PC-9 (cell line): Measurements from ENCODE around the gene HMGN4. TPM values are rescaled to one million over a fixed set of nuclear protein-coding genes. Genes with fewer than 3 reads are reported as not detected.

Experiments used
- BruUV-seq: library from RNA; stranded (reverse); fragments of 400-500 nt; replicated peaks from 2 replicates; lab custom pipeline; 2021; lab: Mats Ljungman, UMichigan
- CTCF ChIA-PET: fragments of 300-600 bp; sonication (Branson Sonifier 250); formaldehyde crosslinking; loops from one replicate; lab custom pipeline; 2022; ENCODE audit warnings: antibody characterized with exemption; lab: Charles Lee
- POLR2A ChIA-PET: fragments of 300-600 bp; sonication (Branson Sonifier 250); formaldehyde crosslinking; loops from one replicate; lab custom pipeline; 2022; ENCODE audit warnings: antibody characterized with exemption; ENCODE audit not compliant: unreplicated experiment; lab: Charles Lee
- DNase-seq, 2 experiments: peaks; one replicate each; pipeline versions ENCODE4 v3.0.0 to v3.0.0-alpha.2; 2015 to 2022; ENCODE audit warnings: mixed read lengths in 1 of 2
- H2AFZ ChIP-seq: fragments of 200-600 bp; sonication (generic); 2 replicates; pipeline ENCODE4 v1.8.1; 2017; ENCODE audit warnings: antibody characterized with exemption
- H3F3A ChIP-seq: fragments of 200-600 bp; sonication (generic); 2 replicates; pipeline ENCODE4 v1.8.1; 2017; ENCODE audit warnings: antibody characterized with exemption, mild to moderate bottlenecking, low read depth; ENCODE audit not compliant: insufficient read depth
- H3K27ac ChIP-seq: fragments of 200-600 bp; sonication (generic); 2 replicates; pipeline ENCODE4 v1.6.1; 2016; ENCODE audit warnings: mixed run types
- H3K27me3 ChIP-seq: fragments of 200-600 bp; sonication (generic); 2 replicates; pipeline ENCODE4 v1.6.1; 2016; ENCODE audit warnings: low read depth, mixed run types; ENCODE audit not compliant: insufficient read depth
- H3K36me3 ChIP-seq: fragments of 200-600 bp; sonication (generic); 2 replicates; pipeline ENCODE4 v1.6.1; 2016; ENCODE audit warnings: low read depth, mixed run types
- H3K4me1 ChIP-seq: fragments of 200-600 bp; sonication (generic); replicated peaks from 2 replicates; pipeline ENCODE4 v1.6.1; 2016; ENCODE audit warnings: mixed run types; ENCODE audit not compliant: insufficient read depth
- H3K4me2 ChIP-seq: fragments of 200-600 bp; sonication (generic); 2 replicates; pipeline ENCODE4 v1.6.1; 2017; ENCODE audit warnings: mixed run types
- H3K4me3 ChIP-seq: fragments of 200-600 bp; sonication (generic); 2 replicates; pipeline ENCODE4 v1.6.1; 2016; ENCODE audit warnings: mixed run types
- H3K79me2 ChIP-seq: fragments of 200-600 bp; sonication (generic); 2 replicates; pipeline ENCODE4 v1.6.1; 2017; ENCODE audit warnings: low read depth, mixed run types
- H3K9me2 ChIP-seq: fragments of 200-600 bp; sonication (generic); 2 replicates; pipeline ENCODE4 v1.8.1; 2017; ENCODE audit warnings: mild to moderate bottlenecking; ENCODE audit not compliant: insufficient read depth
- H3K9me3 ChIP-seq: fragments of 200-600 bp; sonication (generic); 2 replicates; pipeline ENCODE4 v1.8.1; 2016; ENCODE audit warnings: low read depth; ENCODE audit not compliant: insufficient read depth
- H4K20me1 ChIP-seq: fragments of 200-600 bp; sonication (generic); 2 replicates; pipeline ENCODE4 v1.8.1; 2017; ENCODE audit not compliant: insufficient read depth
- EZH2 ChIP-seq: fragments of 200-600 bp; sonication (generic); IDR thresholded peaks from 2 replicates; pipeline ENCODE4 v1.8.0; 2017; ENCODE audit warnings: antibody characterized with exemption, low read depth
- intact Hi-C: fragments of 100-400 bp; cut with micrococcal nuclease; formaldehyde crosslinking; loops from one replicate; pipeline ENCODE4 v1.10.0; 2022; ENCODE audit not compliant: unreplicated experiment
- total RNA-seq: library from RNA; stranded (reverse); gene quantifications from 2 replicates; pipeline ENCODE4 v1.2.3, GENCODE V29; 2021
- TF ChIP-seq, protein P1 (sequence below): fragments of 200-600 bp; sonication (generic); conservative IDR thresholded peaks from 2 replicates; pipeline ENCODE4 v1.6.1; 2017; ENCODE audit warnings: mixed run types, antibody characterized with exemption, mild to moderate bottlenecking, moderate library complexity

HMGN4 gene
- total RNA-seq, 1 experiment from 2014 or later, result 86.9 TPM

DNA sequence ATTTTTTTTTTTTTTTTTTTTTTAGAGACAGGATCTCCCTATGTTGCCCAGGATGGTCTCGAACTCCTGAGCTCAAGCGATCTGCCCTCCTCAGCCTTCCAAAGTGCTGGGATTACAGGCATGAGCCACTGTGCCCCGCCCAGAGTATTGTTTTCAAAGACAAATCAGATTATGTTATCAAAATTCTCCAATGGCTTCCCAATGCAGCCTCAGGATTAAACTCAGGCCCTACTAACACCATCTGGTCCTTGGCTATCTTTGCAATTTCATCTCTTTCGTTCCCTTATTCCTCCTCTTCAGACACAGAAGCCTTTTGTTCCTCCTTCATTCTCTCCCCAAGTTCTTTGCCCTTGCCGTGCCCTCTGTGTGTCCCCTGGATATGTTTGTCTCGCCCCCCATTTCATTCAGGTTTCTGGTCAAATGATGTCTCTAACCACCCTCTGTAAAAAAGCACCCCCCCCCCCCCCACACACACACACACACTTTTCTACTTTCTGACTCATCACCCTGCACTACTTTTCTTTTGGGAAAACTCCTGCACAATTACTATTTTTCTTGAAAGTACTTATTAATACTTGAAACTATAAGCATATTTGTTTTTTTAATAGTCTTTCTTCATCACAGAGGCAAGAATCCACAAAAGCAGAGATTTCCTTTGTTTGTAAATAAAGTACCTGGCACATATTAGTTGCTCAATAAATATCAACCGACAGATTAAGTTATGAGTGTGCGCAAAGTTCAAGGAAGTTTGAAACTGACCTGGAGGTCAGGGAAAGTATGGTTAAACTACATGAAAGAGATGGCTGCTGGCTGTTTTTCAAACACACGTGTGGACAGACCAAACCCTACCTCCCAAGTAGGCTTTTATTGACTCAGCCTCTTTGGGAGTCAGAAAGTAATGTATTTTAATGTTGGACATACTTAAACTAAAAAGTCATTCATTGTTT lies 21.4 kb upstream of the HMGN4 start:
- no peak overlapping the region for H2AFZ ChIP-seq

GRCh38 chr6:26519359-26519758 lies 18.8 kb upstream of the HMGN4 start:
- no peaks in the 10 kb centered on the region for H3K9me2 ChIP-seq
- DNase-seq, result no peak
- no peaks in the 10 kb centered on the region for H3K36me3 ChIP-seq
- H3K4me1 ChIP-seq, result peaks cover 28% of the 10 kb centered on the region
- no peak for TF ChIP-seq EZH2
- TF ChIP-seq, protein P1, sequence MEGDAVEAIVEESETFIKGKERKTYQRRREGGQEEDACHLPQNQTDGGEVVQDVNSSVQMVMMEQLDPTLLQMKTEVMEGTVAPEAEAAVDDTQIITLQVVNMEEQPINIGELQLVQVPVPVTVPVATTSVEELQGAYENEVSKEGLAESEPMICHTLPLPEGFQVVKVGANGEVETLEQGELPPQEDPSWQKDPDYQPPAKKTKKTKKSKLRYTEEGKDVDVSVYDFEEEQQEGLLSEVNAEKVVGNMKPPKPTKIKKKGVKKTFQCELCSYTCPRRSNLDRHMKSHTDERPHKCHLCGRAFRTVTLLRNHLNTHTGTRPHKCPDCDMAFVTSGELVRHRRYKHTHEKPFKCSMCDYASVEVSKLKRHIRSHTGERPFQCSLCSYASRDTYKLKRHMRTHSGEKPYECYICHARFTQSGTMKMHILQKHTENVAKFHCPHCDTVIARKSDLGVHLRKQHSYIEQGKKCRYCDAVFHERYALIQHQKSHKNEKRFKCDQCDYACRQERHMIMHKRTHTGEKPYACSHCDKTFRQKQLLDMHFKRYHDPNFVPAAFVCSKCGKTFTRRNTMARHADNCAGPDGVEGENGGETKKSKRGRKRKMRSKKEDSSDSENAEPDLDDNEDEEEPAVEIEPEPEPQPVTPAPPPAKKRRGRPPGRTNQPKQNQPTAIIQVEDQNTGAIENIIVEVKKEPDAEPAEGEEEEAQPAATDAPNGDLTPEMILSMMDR, result no peak
- no peaks in the 10 kb centered on the region for H3K9me3 ChIP-seq
- peaks cover 21% of the 10 kb centered on the region for H3K79me2 ChIP-seq
- BruUV-seq, result no TSS peak
- no peaks in the 10 kb centered on the region for H4K20me1 ChIP-seq
- H3K4me2 ChIP-seq, result no peak overlapping the region
- intact Hi-C loops, result no loop called here
- ChIA-PET CTCF (no interaction called here), POLR2A (no interaction called here)
- H2AFZ ChIP-seq, result no peak overlapping the region
- no peak overlapping the region for H3K4me3 ChIP-seq
- no peaks in the 10 kb centered on the region for H3K27me3 ChIP-seq
- H3F3A ChIP-seq, result peaks cover 11% of the 10 kb centered on the region
- H3K27ac ChIP-seq, result no peak overlapping the region

More for the DNA sequence above, 21.4 kb upstream of the HMGN4 start:
- no peaks in the 10 kb centered on the region for H3K9me2 ChIP-seq
- no peaks in the 10 kb centered on the region for H4K20me1 ChIP-seq
- CTCF ChIA-PET, result no interaction called here
- no peaks in the 10 kb centered on the region for H3K79me2 ChIP-seq
- no peak for DNase-seq
- no peak overlapping the region for H3K4me2 ChIP-seq
- no peaks in the 10 kb centered on the region for H3K9me3 ChIP-seq
- H3K27ac ChIP-seq, result no peak overlapping the region
- POLR2A ChIA-PET, result interaction anchor here (0.6 kb wide), 1 partner anchor 187 kb away, joined by 6 read pairs; no protein-coding TSS in a partner anchor
- no peaks in the 10 kb centered on the region for H3K27me3 ChIP-seq
- intact Hi-C loops, result no loop called here
- TF ChIP-seq, protein P1, result no peak
- no peak for TF ChIP-seq EZH2
- H3K4me3 ChIP-seq, result no peak overlapping the region
- H3K36me3 ChIP-seq, result no peaks in the 10 kb centered on the region
- no TSS peak for BruUV-seq
- peaks cover 8% of the 10 kb centered on the region for H3K4me1 ChIP-seq
- H3F3A ChIP-seq, result peaks cover 5% of the 10 kb centered on the region

DNA sequence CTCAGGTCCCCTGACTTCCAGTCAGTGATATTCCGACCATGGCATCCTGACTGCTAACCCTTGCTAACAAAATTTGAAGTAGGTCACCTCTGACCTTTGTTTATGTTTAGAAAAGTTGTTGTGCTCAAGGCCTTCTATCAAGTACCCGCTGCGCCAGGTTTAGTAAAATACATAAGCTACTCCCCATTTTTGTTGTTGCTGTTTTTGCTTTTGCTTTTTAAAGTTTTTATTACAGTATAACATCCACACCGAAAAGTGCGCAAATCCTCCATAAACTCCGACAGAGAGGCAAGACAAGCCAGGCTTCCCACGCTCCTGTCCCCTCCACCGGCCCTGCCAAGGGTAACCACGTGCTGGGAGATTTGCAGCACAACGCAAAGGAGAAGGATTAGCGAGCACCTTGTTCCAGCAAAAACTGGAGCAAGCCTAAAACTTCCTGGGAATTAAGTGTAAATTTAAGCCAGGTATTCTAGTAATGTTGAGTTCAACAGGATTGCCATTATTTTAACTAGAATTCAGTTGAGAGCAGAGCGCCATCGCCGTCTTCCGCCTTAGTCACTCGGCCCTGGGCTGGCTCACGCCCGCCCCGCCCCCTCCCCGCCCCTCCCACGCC lies 17.8 kb upstream of the HMGN4 start:
- Histone ChIP-seq H3F3A (peaks cover 11% of the 10 kb centered on the region), H3K4me2 (peak overlapping the region; percentile 99), H3K4me3 (peak overlapping the region; percentile 63), H2AFZ (peak overlapping the region; percentile 98), H3K9me2 (no peaks in the 10 kb centered on the region), H4K20me1 (no peaks in the 10 kb centered on the region), H3K4me1 (peaks cover 29% of the 10 kb centered on the region), H3K36me3 (no peaks in the 10 kb centered on the region), H3K27me3 (no peaks in the 10 kb centered on the region), H3K9me3 (no peaks in the 10 kb centered on the region), H3K79me2 (peaks cover 30% of the 10 kb centered on the region), H3K27ac (peak overlapping the region; percentile 91)
- DNase-seq, result peak in 1 of 2 experiments; percentile 46
- CTCF ChIA-PET, result no interaction called here
- POLR2A ChIA-PET, result interaction anchor here (0.6 kb wide), 1 partner anchor 121 kb away, joined by 4 read pairs; no protein-coding TSS in a partner anchor
- intact Hi-C loops, result no loop called here
- TSS peak; percentile 80 for BruUV-seq
- TF ChIP-seq, protein P1, result no peak
- no peak for TF ChIP-seq EZH2
